GM12874 (cell line): ENCODE measurements around the gene NT5M.

Experiments used
- CTCF ChIP-seq: IDR thresholded peaks from 2 replicates; pipeline ENCODE4 v1.5.1; 2011; ENCODE audit warnings: low read depth, mild to moderate bottlenecking, control low read depth, low read length, moderate library complexity; ENCODE audit not compliant: insufficient read depth

NT5M gene

GRCh38 chr17:17295141-17295540 lies 8.0 kb upstream of the NT5M start:
- no peak for TF ChIP-seq CTCF

GRCh38 chr17:17297217-17297616 lies 6.0 kb upstream of the NT5M start:
- TF ChIP-seq CTCF = no peak

- no peak for TF ChIP-seq CTCF
These were observed 5.1 kb upstream of the NT5M start for GRCh38 chr17:17298108-17298507.

- no peak for TF ChIP-seq CTCF
These were observed 2.3 kb upstream of the NT5M start for GRCh38 chr17:17300624-17301568.

- no peak for TF ChIP-seq CTCF
These were observed 796 bp downstream of the NT5M start for GRCh38 chr17:17303847-17304490.

GRCh38 chr17:17304521-17304985 lies 1.4 kb downstream of the NT5M start:
- TF ChIP-seq CTCF = no peak

- no peak for TF ChIP-seq CTCF
These were observed 2.2 kb downstream of the NT5M start for GRCh38 chr17:17305281-17305801.
